OCI-LY7 (cell line): Measurements from ENCODE around the gene KLHL26. TPM values are rescaled to one million over a fixed set of nuclear protein-coding genes. Genes with fewer than 3 reads are reported as not detected.

Experiments
- BruUV-seq: library from RNA; stranded (reverse); fragments of 400-500 nt; replicated peaks from 2 replicates; lab custom pipeline; 2021; lab: Mats Ljungman, UMichigan
- CTCF ChIA-PET: fragments of 300-600 bp; sonication (Branson Sonifier 250); formaldehyde crosslinking; loops from one replicate; lab custom pipeline; 2022; ENCODE audit warnings: antibody characterized with exemption; ENCODE audit not compliant: unreplicated experiment; lab: Charles Lee
- POLR2A ChIA-PET: fragments of 300-600 bp; sonication (Branson Sonifier 250); formaldehyde crosslinking; loops from one replicate; lab custom pipeline; 2022; ENCODE audit warnings: antibody characterized with exemption; lab: Charles Lee
- DNase-seq: peaks from one replicate; pipeline ENCODE4 v3.0.0-alpha.2; 2015; ENCODE audit warnings: low spot score
- H2AFZ ChIP-seq: fragments of 200-600 bp; sonication (generic), shearing (Covaris generic); 2 replicates; pipeline ENCODE4 v1.6.1; 2014; ENCODE audit warnings: mild to moderate bottlenecking, antibody characterized with exemption, low read length, moderate library complexity
- H3K27ac ChIP-seq: fragments of 200-600 bp; sonication (generic); 2 replicates; pipeline ENCODE4 v1.5.1; 2014; ENCODE audit warnings: mixed run types, low read depth, mild to moderate bottlenecking, moderate library complexity, low read length, inconsistent platforms; ENCODE audit not compliant: poor library complexity, severe bottlenecking
- H3K36me3 ChIP-seq: fragments of 200-600 bp; sonication (generic); 2 replicates; pipeline ENCODE4 v1.6.1; 2014; ENCODE audit warnings: mild to moderate bottlenecking, antibody characterized with exemption, low read length, moderate library complexity, mixed read lengths; ENCODE audit not compliant: insufficient read depth
- H3K4me1 ChIP-seq: fragments of 200-600 bp; sonication (generic); 2 replicates; pipeline ENCODE4 v1.5.1; 2014; ENCODE audit warnings: mild to moderate bottlenecking, low read length; ENCODE audit not compliant: insufficient read depth, poor library complexity, severe bottlenecking
- H3K4me2 ChIP-seq: fragments of 200-600 bp; sonication (generic); 2 replicates; pipeline ENCODE4 v1.6.1; 2014; ENCODE audit warnings: mild to moderate bottlenecking, low read length
- H3K4me3 ChIP-seq: fragments of 200-600 bp; sonication (generic); 2 replicates; pipeline ENCODE4 v1.5.1; 2014; ENCODE audit warnings: mild to moderate bottlenecking, low read depth, low read length; ENCODE audit not compliant: poor library complexity, severe bottlenecking
- H3K79me2 ChIP-seq: fragments of 200-600 bp; sonication (generic); 2 replicates; pipeline ENCODE4 v1.6.1; 2016; ENCODE audit warnings: low read depth, mild to moderate bottlenecking, low read length, moderate library complexity, mixed read lengths; ENCODE audit not compliant: insufficient read depth
- H3K9me2 ChIP-seq: fragments of 200-600 bp; sonication (generic); 2 replicates; pipeline ENCODE4 v1.6.1; 2016; ENCODE audit warnings: mild to moderate bottlenecking, low read length, mixed read lengths; ENCODE audit not compliant: insufficient read depth
- H3K9me3 ChIP-seq: fragments of 200-600 bp; sonication (generic); 2 replicates; pipeline ENCODE4 v1.6.1; 2014; ENCODE audit warnings: mild to moderate bottlenecking, mixed run types, low read length, mixed read lengths
- H4K20me1 ChIP-seq: fragments of 200-600 bp; sonication (generic); 2 replicates; pipeline ENCODE4 v1.6.1; 2014; ENCODE audit warnings: mild to moderate bottlenecking, antibody characterized with exemption, low read length, moderate library complexity, mixed read lengths; ENCODE audit not compliant: insufficient read depth
- CTCF ChIP-seq: fragments of 200-600 bp; sonication (generic); conservative IDR thresholded peaks from 2 replicates; pipeline ENCODE4 v1.5.1; 2014; ENCODE audit warnings: mild to moderate bottlenecking, antibody characterized with exemption, low read length, moderate library complexity, mixed read lengths
- EZH2phosphoT487 ChIP-seq: fragments of 200-600 bp; sonication (generic); IDR thresholded peaks from 2 replicates; pipeline ENCODE4 v1.6.1; 2018; ENCODE audit warnings: low read depth, borderline replicate concordance, mild to moderate bottlenecking, mixed run types, antibody characterized with exemption, low read length, moderate library complexity, mixed read lengths
- intact Hi-C: fragments of 100-400 bp; cut with micrococcal nuclease; formaldehyde crosslinking; loops from one replicate; pipeline ENCODE4 v1.10.0; 2022; ENCODE audit not compliant: unreplicated experiment
- total RNA-seq, 2 experiments: library from RNA; depleted of rRNA in 1 of 2; stranded (reverse); fragments of >200 nt in 1 of 2; shearing (Covaris generic) in 1 of 2; gene quantifications; 2 replicates each; pipeline ENCODE4 v1.2.3, GENCODE V29; 2014 to 2022

KLHL26 gene
- total RNA-seq, 2 experiments from 2014 or later: 1.0 to 8.9 TPM

- H3K4me3 ChIP-seq: peak overlapping the region; percentile 68
These were observed 48.7 kb upstream of the KLHL26 start for GRCh38 chr19:18587962-18588610.

DNA sequence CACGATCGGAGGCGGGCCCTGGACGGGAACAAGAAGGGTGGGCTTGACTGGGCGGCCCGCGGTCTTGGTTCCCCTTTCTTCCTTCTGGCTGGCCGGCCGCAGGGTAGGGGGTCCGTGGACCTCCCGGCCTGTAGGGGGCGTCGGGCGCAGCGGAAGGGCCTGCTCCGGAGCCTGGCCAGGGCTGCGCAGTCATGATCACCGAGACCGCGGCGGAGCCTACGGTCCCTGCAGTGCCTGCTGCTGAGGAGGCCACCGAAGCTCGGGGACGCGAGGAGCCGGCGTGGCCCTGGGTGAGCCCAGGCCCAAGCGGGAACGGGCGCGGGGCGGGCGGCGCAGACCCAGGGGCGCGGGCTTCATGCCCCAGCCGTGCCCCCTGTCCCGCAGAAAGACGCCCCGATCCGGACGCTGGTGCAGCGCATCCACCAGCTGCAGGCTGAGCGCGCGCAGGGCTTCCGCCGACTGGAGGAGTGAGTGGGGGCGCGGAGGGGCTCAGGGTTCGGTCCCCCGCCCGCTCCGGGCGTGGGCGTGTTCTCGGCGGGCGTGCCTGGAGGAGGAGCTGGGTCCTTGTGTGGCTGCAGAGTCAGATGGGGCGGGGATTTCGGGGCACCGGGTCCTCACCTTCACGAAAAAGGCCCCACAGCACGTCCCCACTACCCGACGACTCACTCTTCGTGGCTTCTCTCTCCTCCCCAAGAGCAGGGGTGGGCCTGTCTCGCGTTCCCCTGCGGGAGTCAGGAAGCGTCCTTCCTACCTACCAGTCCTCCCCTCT lies 48.0 kb upstream of the KLHL26 start, which contains the start of gene REX1BD:
REX1BD (plus strand) TSS at position 188 of the 769 bp plus-strand sequence; CDS start at position 192, 4 bp downstream.
- peak within 1 kb of the TSS; percentile 70 for H3K27ac ChIP-seq
- peak within 1 kb of the TSS; percentile 68 for H3K4me2 ChIP-seq
- H3K9me2 ChIP-seq: no peaks in the 10 kb centered on the region
- H3K9me3 ChIP-seq: no peaks in the 10 kb centered on the region
- no TSS peak for BruUV-seq
- H3K36me3 ChIP-seq: peaks cover 17% of the 10 kb centered on the region; the same call in 1 of the 2 replicates
- intact Hi-C loops: loop anchor here (1.0 to 5.0 kb wide), 6 partner anchors 46 to 244 kb away; partner anchors contain the start of genes ELL, FKBP8, KLHL26 and UPF1
- H3K4me1 ChIP-seq: peaks cover 51% of the 10 kb centered on the region
- H3K4me3 ChIP-seq: peak within 1 kb of the TSS; percentile 68
- ChIA-PET CTCF (interaction anchor here (0.6 to 1.1 kb wide), 4 partner anchors 51 to 201 kb away, joined by 3 to 12 read pairs (median 4); no protein-coding TSS in a partner anchor), POLR2A (interaction anchor here (1.0 to 4.9 kb wide), 6 partner anchors 17 to 94 kb away, joined by 3 to 23 read pairs (median 8); partner anchors contain the start of genes FKBP8, KXD1 and UBA52)
- H4K20me1 ChIP-seq: no peaks in the 10 kb centered on the region
- DNase-seq: peak; percentile 94
- TF ChIP-seq CTCF (peak; percentile 92), EZH2phosphoT487 (no peak)
- H2AFZ ChIP-seq: peak within 1 kb of the TSS; percentile 80; the same call in 1 of the 2 replicates
- peaks cover 10% of the 10 kb centered on the region for H3K79me2 ChIP-seq

More at GRCh38 chr19:18587962-18588610, 48.7 kb upstream of the KLHL26 start:
- H3K9me3 ChIP-seq: no peaks in the 10 kb centered on the region
- no peak for TF ChIP-seq EZH2phosphoT487
- TF ChIP-seq CTCF: no peak
- no peaks in the 10 kb centered on the region for H4K20me1 ChIP-seq
- no peak for DNase-seq
- CTCF ChIA-PET: interaction anchor here (0.5 to 1.1 kb wide), 3 partner anchors 66 to 164 kb away, joined by 4 to 12 read pairs (median 8); no protein-coding TSS in a partner anchor
- H3K27ac ChIP-seq: peak overlapping the region; percentile 70
- H3K4me1 ChIP-seq: peaks cover 44% of the 10 kb centered on the region
- peak overlapping the region; percentile 80; the same call in 1 of the 2 replicates for H2AFZ ChIP-seq
- intact Hi-C loops: loop anchor here (2.0 to 5.0 kb wide), 5 partner anchors 45 to 244 kb away; partner anchors contain the start of genes FKBP8, KLHL26 and UPF1
- peaks cover 17% of the 10 kb centered on the region; the same call in 1 of the 2 replicates for H3K36me3 ChIP-seq
- POLR2A ChIA-PET: interaction anchor here (0.5 to 4.9 kb wide), 5 partner anchors 16 to 122 kb away, joined by 3 to 23 read pairs (median 10); partner anchors contain the start of genes KXD1 and UBA52
- TSS peak; percentile 86 for BruUV-seq
- H3K9me2 ChIP-seq: no peaks in the 10 kb centered on the region
- peaks cover 10% of the 10 kb centered on the region for H3K79me2 ChIP-seq
- peak overlapping the region; percentile 68 for H3K4me2 ChIP-seq
